ENCODE data around the gene GRHL1. TPM values are rescaled to one million over a fixed set of nuclear protein-coding genes. Genes with fewer than 3 reads are reported as not detected.

Gene GRHL1
- total and polyA plus RNA-seq, 2 of the 8 experiments (the other 6 are each of a cell fraction or from before 2014, with no cell fraction given): 1.3 to 3.6 TPM

GRCh38 chr2:10001586-10001985 is 50.1 kb downstream of the GRHL1 start (continued):
- no peak for TF ChIP-seq CHD7 (IDR thresholded peaks at IDR 0.05; ENCODE audit: insufficient replicate concordance, low read length)
- TF ChIP-seq ASH2L (IDR thresholded peaks at IDR 0.05; ENCODE audit: low read length): no peak
- TF ChIP-seq KDM1A (IDR thresholded peaks at IDR 0.05; ENCODE audit: borderline replicate concordance, low read length): no peak
- TF ChIP-seq FOSL1 (IDR thresholded peaks at IDR 0.05; ENCODE audit: insufficient read depth, low read depth, low read length): no peak
- no peak for TF ChIP-seq USF2 (IDR thresholded peaks at IDR 0.05; ENCODE audit: low read length)
- no peak for TF ChIP-seq CEBPB (IDR thresholded peaks at IDR 0.05; ENCODE audit: low read depth, low read length)
- TF ChIP-seq SP4 (IDR thresholded peaks at IDR 0.05; ENCODE audit: low read length): no peak
- no peak for TF ChIP-seq KDM4A (IDR thresholded peaks at IDR 0.05; ENCODE audit: low read depth, low read length, severe bottlenecking)
- no peak for TF ChIP-seq MAFK (IDR thresholded peaks at IDR 0.05; ENCODE audit: low read depth, low read length)
- TF ChIP-seq SP1 (IDR thresholded peaks at IDR 0.05; ENCODE audit: low read depth, low read length): no peak
- no peak for TF ChIP-seq PHF8 (conservative IDR thresholded peaks at IDR 0.05; ENCODE audit: low read depth, low read length)
- no peak for TF ChIP-seq SP2 (IDR thresholded peaks at IDR 0.05; ENCODE audit: low read length)

Data from H1 (cell line).